Esophagus squamous epithelium (tissue), 5 donors: Measurements from ENCODE around the gene SCRN1. TPM values are rescaled to one million over a fixed set of nuclear protein-coding genes. Genes with fewer than 3 reads are reported as not detected.

Source experiments
- DNase-seq: peaks from one replicate; lab custom pipeline; 2025; lab: John Stamatoyannopoulos, UW
- H3K27ac ChIP-seq, 4 donors: fragments of 200-600 bp; sonication (generic); one replicate each; pipeline ENCODE4 v1.5.1; 2016 to 2019; ENCODE audit warnings: mild to moderate bottlenecking in 1 of 4
- H3K27me3 ChIP-seq, 4 donors: fragments of 200-600 bp; sonication (generic); 1 replicate in 3 of 4; 2 replicates in 1 of 4; pipeline versions ENCODE4 v1.5.1 to v1.6.0; 2017 to 2021; ENCODE audit warnings: antibody characterized with exemption in 1 of 4
- H3K36me3 ChIP-seq, 3 donors: fragments of 200-600 bp; sonication (generic); one replicate each; pipeline ENCODE4 v1.5.1; 2016 to 2019
- H3K4me1 ChIP-seq, 3 donors: fragments of 200-600 bp; sonication (generic); one replicate each; pipeline ENCODE4 v1.5.1; 2017 to 2019
- H3K4me3 ChIP-seq, 4 donors: fragments of 200-600 bp; sonication (generic); 1 replicate in 3 of 4; 2 replicates in 1 of 4; pipeline ENCODE4 v1.5.1; 2016 to 2019; ENCODE audit warnings: mild to moderate bottlenecking in 2 of 4, moderate library complexity in 1 of 4
- H3K9me3 ChIP-seq, 3 donors: fragments of 200-600 bp; sonication (generic); one replicate each; pipeline ENCODE4 v1.5.1; 2016 to 2019
- CTCF ChIP-seq, 6 experiments: fragments of 450-650 bp in 4 of 6; fragments of 200-600 bp in 2 of 6; sonication (generic) in 2 of 6; IDR thresholded peaks; one replicate each; pipeline ENCODE4 v1.5.1; 2016 to 2019; ENCODE audit warnings: antibody characterized with exemption in 6 of 6, mild to moderate bottlenecking in 4 of 6, moderate library complexity in 4 of 6
- POLR2A ChIP-seq, 4 donors: fragments of 450-650 bp; IDR thresholded peaks; one replicate each; pipeline ENCODE4 v1.6.1; 2017; ENCODE audit warnings: antibody characterized with exemption in 4 of 4, mild to moderate bottlenecking in 4 of 4, moderate library complexity in 3 of 4
- WGBS, 2 donors: methylation state at CpG; one replicate each; pipeline ENCODE4 v1.1.5; 2018; 5-methylcytosine and 5-hydroxymethylcytosine counted together
- intact Hi-C: fragments of 100-400 bp; cut with DNase I; formaldehyde crosslinking; loops from one replicate; pipeline ENCODE4 v1.15.0; 2022
- total RNA-seq, 4 donors: library from RNA; depleted of rRNA; stranded (reverse); fragments of >200 nt; gene quantifications; one replicate each; pipeline ENCODE4 v1.1.0, GENCODE V29; 2016
- donor health status: DM: yes; HTN: yes; CAD: no.

The SCRN1 gene
- total RNA-seq, 4 donors from 2014 or later: 6.3 to 27.8 (median 20.5) TPM

DNA sequence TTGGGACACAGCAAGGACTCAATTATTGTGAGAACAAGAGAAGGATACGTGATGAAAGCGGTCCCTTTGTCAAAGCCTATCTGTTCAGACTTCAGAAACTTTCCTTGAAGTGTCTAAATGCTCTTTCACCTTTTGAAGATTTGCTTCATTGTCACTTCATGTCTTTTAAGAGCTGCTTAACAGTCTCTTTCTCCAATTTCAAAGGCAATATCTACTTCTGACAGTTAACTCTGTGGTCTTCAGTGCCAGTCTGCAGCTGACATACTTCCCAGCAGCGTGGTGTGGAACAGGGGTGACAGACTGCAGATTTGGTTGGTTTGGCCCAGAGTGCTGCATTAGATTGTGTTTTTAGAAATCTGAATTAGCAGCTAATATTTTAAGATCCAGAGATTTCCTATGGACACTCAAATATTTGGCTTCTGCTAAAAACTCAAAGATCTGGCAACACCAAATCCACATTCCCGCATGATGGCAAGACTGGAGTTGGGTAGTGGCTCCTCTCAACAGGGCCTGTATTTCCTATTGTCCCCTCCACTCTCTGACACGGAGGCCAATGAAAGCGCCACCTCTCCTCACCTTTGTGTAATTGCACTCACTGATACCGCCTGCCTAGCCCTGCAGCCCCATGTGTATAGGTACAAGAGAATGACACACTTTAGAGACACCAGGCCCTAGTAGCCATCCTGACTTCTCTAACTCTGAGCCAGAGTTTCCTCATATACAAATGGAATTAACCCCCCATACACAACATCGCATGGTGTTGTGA, 11.5 kb downstream of the SCRN1 start:
- H3K9me3 ChIP-seq: no peaks in the 10 kb centered on the region
- no peak overlapping the region for H3K27ac ChIP-seq
- no peaks in the 10 kb centered on the region for H3K36me3 ChIP-seq
- no peak for DNase-seq
- TF ChIP-seq CTCF (IDR thresholded peaks at IDR 0.05) (peak in 1 of 6 experiments; percentile 7), POLR2A (IDR thresholded peaks at IDR 0.05) (no peak)
- intact Hi-C loops: no loop called here
- H3K27me3 ChIP-seq: no peaks in the 10 kb centered on the region
- H3K4me1 ChIP-seq: peaks cover 0 to 20% (median 5%) of the 10 kb centered on the region in 3 donors
- 89 to 90% methylated on average over 8 of the region's 8 CpGs for WGBS, 2 donors
- H3K4me3 ChIP-seq: no peak overlapping the region

- H3K27ac ChIP-seq: peak overlapping the region in 3 of 4 donors; percentile 40 to 69 (median 62)
- no peak overlapping the region for H3K4me3 ChIP-seq
- H3K36me3 ChIP-seq: no peaks in the 10 kb centered on the region
- H3K4me1 ChIP-seq: peaks cover 0 to 30% (median 5%) of the 10 kb centered on the region in 3 donors
- no peak for TF ChIP-seq POLR2A (IDR thresholded peaks at IDR 0.05)
- no peak for TF ChIP-seq CTCF (IDR thresholded peaks at IDR 0.05)
- intact Hi-C loops: no loop called here
- whole genome bisulfite sequencing, 2 donors: 78 to 84% methylated on average over 5 to 6 of the region's 6 CpGs
- H3K27me3 ChIP-seq: no peaks in the 10 kb centered on the region
- no peaks in the 10 kb centered on the region for H3K9me3 ChIP-seq
- no peak for DNase-seq
Measured at GRCh38 chr7:29976673-29977415, 12.8 kb downstream of the SCRN1 start.

DNA sequence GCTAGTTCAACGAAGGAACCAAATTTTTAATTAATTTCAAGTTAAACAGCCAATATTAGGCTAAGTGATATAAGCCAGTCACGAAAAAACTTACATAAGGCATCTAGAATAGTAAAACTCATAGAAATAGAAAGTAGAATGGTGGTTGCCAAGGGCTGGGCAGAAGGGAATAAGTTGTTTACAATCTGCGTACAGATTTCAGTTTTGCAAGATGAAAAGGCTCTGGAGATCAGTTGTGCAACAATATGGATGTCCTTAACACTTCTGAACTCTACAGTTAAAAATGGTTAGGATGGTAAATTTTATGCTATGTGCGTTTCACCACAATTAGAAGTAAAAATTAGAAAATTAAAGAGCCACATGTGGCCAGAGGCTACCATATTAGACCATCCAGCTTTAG, 13.3 kb downstream of the SCRN1 start:
- peak overlapping the region in 2 of 4 donors; percentile 24 to 40 for H3K4me3 ChIP-seq
- no peak for TF ChIP-seq CTCF (IDR thresholded peaks at IDR 0.05)
- 62 to 67% methylated on average over 4 of the region's 4 CpGs for WGBS, 2 donors
- H3K9me3 ChIP-seq: no peaks in the 10 kb centered on the region
- H3K36me3 ChIP-seq: no peaks in the 10 kb centered on the region
- H3K27me3 ChIP-seq: no peaks in the 10 kb centered on the region
- no peak for DNase-seq
- peaks cover 0 to 32% (median 5%) of the 10 kb centered on the region in 3 donors for H3K4me1 ChIP-seq
- H3K27ac ChIP-seq: peak overlapping the region in 3 of 4 donors; percentile 40 to 69 (median 62)
- intact Hi-C loops: no loop called here

GRCh38 chr7:29975561-29975960, 14.0 kb downstream of the SCRN1 start:
- peak overlapping the region in 3 of 4 donors; percentile 40 to 69 (median 62) for H3K27ac ChIP-seq
- intact Hi-C loops: no loop called here

More at GRCh38 chr7:29975561-29975960, 14.0 kb downstream of the SCRN1 start:
- Histone ChIP-seq H3K4me1 (peaks cover 0 to 32% (median 5%) of the 10 kb centered on the region in 3 donors), H3K4me3 (peak overlapping the region in 1 of 4 donors; percentile 40), H3K36me3 (no peaks in the 10 kb centered on the region), H3K27me3 (no peaks in the 10 kb centered on the region), H3K9me3 (no peaks in the 10 kb centered on the region)
- WGBS, 2 donors: 80 to 82% methylated on average over 1 of the region's 1 CpG
- DNase-seq: no peak
- TF ChIP-seq POLR2A (IDR thresholded peaks at IDR 0.05) (no peak), CTCF (IDR thresholded peaks at IDR 0.05) (no peak)
